Keratinocyte (primary cell): ENCODE measurements around the gene DSCAML1.

Source experiments
- EZH2 ChIP-seq: IDR thresholded peaks from one replicate; pipeline ENCODE4 v1.6.1; 2012; ENCODE audit warnings: inconsistent platforms, mild to moderate bottlenecking, low read length, moderate library complexity
- TF ChIP-seq, protein P1 (sequence below), 3 experiments: IDR thresholded peaks in 1 of 3; conservative IDR thresholded peaks in 1 of 3; optimal IDR thresholded peaks in 1 of 3; 2 replicates in 2 of 3; 3 replicates in 1 of 3; pipeline versions ENCODE3 to v1.5.1; 2011; ENCODE audit warnings: low read length in 3 of 3, mild to moderate bottlenecking in 3 of 3, moderate library complexity in 2 of 3, control low read depth in 1 of 3, inconsistent platforms in 1 of 3; ENCODE audit not compliant: insufficient read depth in 2 of 3; ENCODE audit errors: extremely low read depth in 1 of 3

- TF ChIP-seq, protein P1, sequence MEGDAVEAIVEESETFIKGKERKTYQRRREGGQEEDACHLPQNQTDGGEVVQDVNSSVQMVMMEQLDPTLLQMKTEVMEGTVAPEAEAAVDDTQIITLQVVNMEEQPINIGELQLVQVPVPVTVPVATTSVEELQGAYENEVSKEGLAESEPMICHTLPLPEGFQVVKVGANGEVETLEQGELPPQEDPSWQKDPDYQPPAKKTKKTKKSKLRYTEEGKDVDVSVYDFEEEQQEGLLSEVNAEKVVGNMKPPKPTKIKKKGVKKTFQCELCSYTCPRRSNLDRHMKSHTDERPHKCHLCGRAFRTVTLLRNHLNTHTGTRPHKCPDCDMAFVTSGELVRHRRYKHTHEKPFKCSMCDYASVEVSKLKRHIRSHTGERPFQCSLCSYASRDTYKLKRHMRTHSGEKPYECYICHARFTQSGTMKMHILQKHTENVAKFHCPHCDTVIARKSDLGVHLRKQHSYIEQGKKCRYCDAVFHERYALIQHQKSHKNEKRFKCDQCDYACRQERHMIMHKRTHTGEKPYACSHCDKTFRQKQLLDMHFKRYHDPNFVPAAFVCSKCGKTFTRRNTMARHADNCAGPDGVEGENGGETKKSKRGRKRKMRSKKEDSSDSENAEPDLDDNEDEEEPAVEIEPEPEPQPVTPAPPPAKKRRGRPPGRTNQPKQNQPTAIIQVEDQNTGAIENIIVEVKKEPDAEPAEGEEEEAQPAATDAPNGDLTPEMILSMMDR (optimal IDR thresholded peaks at IDR 0.05 in 1 of 3, IDR thresholded peaks at IDR 0.05 in 1 of 3, conservative IDR thresholded peaks at IDR 0.05 in 1 of 3; ENCODE audit: extremely low read depth in 1 of 3, insufficient read depth in 2 of 3, low read length in 3 of 3): no peak
- TF ChIP-seq EZH2: no peak
These were observed 125.6 kb downstream of the DSCAML1 start for GRCh38 chr11:117671370-117671769.
